Activated T-cell treated with anti-CD3 and anti-CD28 coated beads, Interleukin-2, amount 50 U/mL, for 72 hours (primary cell): ENCODE measurements around the gene SPRR2G. TPM values are rescaled to one million over a fixed set of nuclear protein-coding genes. Genes with fewer than 3 reads are reported as not detected.

Source experiments
- total RNA-seq, 2 donors: library from RNA; stranded (reverse); gene quantifications; one replicate each; pipeline ENCODE4 v1.2.3, GENCODE V29; 2022

SPRR2G gene
- total RNA-seq, 2 donors from 2014 or later: not detected

Other genes with a start within 250 kb of the SPRR2G start
- not detected for gene IVL, start 242.3 kb downstream of the SPRR2G start, total RNA-seq
- not detected for gene SPRR5, start 203.7 kb downstream of the SPRR2G start, total RNA-seq
- not detected for gene SPRR4, start 180.2 kb downstream of the SPRR2G start, total RNA-seq
- gene SPRR1A, start 166.8 kb downstream of the SPRR2G start, total RNA-seq: not detected
- gene SPRR3, start 149.1 kb downstream of the SPRR2G start, total RNA-seq: not detected
- not detected for gene SPRR1B, start 119.7 kb downstream of the SPRR2G start, total RNA-seq
- gene SPRR2D, start 109.8 kb downstream of the SPRR2G start, total RNA-seq: not detected
- not detected for gene SPRR2A, start 93.4 kb downstream of the SPRR2G start, total RNA-seq
- not detected for gene SPRR2B, start 79.3 kb downstream of the SPRR2G start, total RNA-seq
- gene SPRR2E, start 56.4 kb downstream of the SPRR2G start, total RNA-seq: not detected
- gene SPRR2F, start 37.4 kb downstream of the SPRR2G start, total RNA-seq: not detected
- gene LELP1, start 52.5 kb upstream of the SPRR2G start, total RNA-seq: not detected
- not detected for gene PRR9, start 66.7 kb upstream of the SPRR2G start, total RNA-seq
- under 1 TPM in 1 of 2 donors, not detected in 1; 0.46 TPM for gene LORICRIN, start 108.8 kb upstream of the SPRR2G start, total RNA-seq
- not detected for gene PGLYRP3, start 162.1 kb upstream of the SPRR2G start, total RNA-seq
- under 1 TPM; 0.21 to 0.29 TPM for gene PGLYRP4, start 198.0 kb upstream of the SPRR2G start, total RNA-seq
- not detected for gene S100A9, start 207.0 kb upstream of the SPRR2G start, total RNA-seq
- gene S100A12, start 224.7 kb upstream of the SPRR2G start, total RNA-seq: not detected
- gene S100A8, start 240.2 kb upstream of the SPRR2G start, total RNA-seq: not detected